Measurements from ENCODE around the gene ZSWIM5. TPM values are rescaled to one million over a fixed set of nuclear protein-coding genes. Genes with fewer than 3 reads are reported as not detected.

ZSWIM5 gene
- total and polyA plus RNA-seq, 9 of the 15 experiments (the other 6 are each of a cell fraction or from before 2014, with no cell fraction given): under 0.01 to 0.07 (median 0.03) TPM; not detected in 3

- no peak overlapping the region for H2AFZ ChIP-seq (ENCODE audit: low read depth, low read length)
- FAIRE-seq (no peak), DNase-seq (ENCODE audit: extremely low read depth in 1 of 4, low spot score in 3 of 4) (no peak)
- TF ChIP-seq RAD51 (IDR thresholded peaks at IDR 0.05; ENCODE audit: borderline replicate concordance, low read depth) (no peak), ZC3H11A (IDR thresholded peaks at IDR 0.05; ENCODE audit: low read depth, low read length) (no peak), ZSCAN32 (CRISPR knock-in tag; IDR thresholded peaks at IDR 0.05) (no peak), ADNP (tag; IDR thresholded peaks at IDR 0.05) (no peak), NONO (IDR thresholded peaks at IDR 0.05; ENCODE audit: low read depth in 2 of 2, low read length in 1 of 2) (no peak), ZNF584 (CRISPR knock-in tag; IDR thresholded peaks at IDR 0.05; ENCODE audit: low read depth) (no peak), ZBTB40 (IDR thresholded peaks at IDR 0.05) (no peak), ZBTB40 (CRISPR knock-in tag; IDR thresholded peaks at IDR 0.05) (no peak), PPARD (CRISPR knock-in tag; IDR thresholded peaks at IDR 0.05) (no peak), HNRNPLL (IDR thresholded peaks at IDR 0.05; ENCODE audit: low read depth, low read length, poor library complexity, severe bottlenecking) (no peak), FOXO4 (CRISPR knock-in tag; IDR thresholded peaks at IDR 0.05) (no peak), NR4A1 (CRISPR knock-in tag; IDR thresholded peaks at IDR 0.05) (no peak), NR4A1 (tag; IDR thresholded peaks at IDR 0.05) (no peak), SAFB2 (IDR thresholded peaks at IDR 0.05; ENCODE audit: borderline replicate concordance, low read depth, low read length, severe bottlenecking) (no peak)
Measured at GRCh38 chr1:45152126-45152525, 54.3 kb downstream of the ZSWIM5 start.

More at GRCh38 chr1:45152126-45152525, 54.3 kb downstream of the ZSWIM5 start:
- BruUV-seq (replicated peaks): no TSS peak
- in situ Hi-C loops (cut with MboI) (no loop called here), intact Hi-C loops (cut with micrococcal nuclease) (no loop called here)
- Histone ChIP-seq H3K9me1 (ENCODE audit: control insufficient read depth, insufficient read depth, low read length) (no peaks in the 10 kb centered on the region), H3K4me1 (replicated peaks in 1 of 2; ENCODE audit: control insufficient read depth in 2 of 2, insufficient read depth in 2 of 2, low read length in 2 of 2) (no peaks in the 10 kb centered on the region), H3K27ac (ENCODE audit: extremely low read depth, low read depth, low read length) (no peak overlapping the region), H3K36me3 (ENCODE audit: control insufficient read depth, insufficient read depth, low read length) (no peaks in the 10 kb centered on the region), H3K4me2 (ENCODE audit: insufficient read depth, low read length) (no peak overlapping the region), H3K27me3 (ENCODE audit: control insufficient read depth in 2 of 2, insufficient read depth in 2 of 2, low read length in 2 of 2) (no peaks in the 10 kb centered on the region; a peak in 1 of 5 replicates), H3K9me3 (replicated peaks; ENCODE audit: control insufficient read depth, insufficient read depth, low read depth, low read length) (no peaks in the 10 kb centered on the region), H4K20me1 (replicated peaks; ENCODE audit: control insufficient read depth, insufficient read depth, low read length) (no peaks in the 10 kb centered on the region), H3K79me2 (ENCODE audit: control insufficient read depth, insufficient read depth, low read length) (no peaks in the 10 kb centered on the region), H3K4me3 (no peak overlapping the region), H3K9ac (ENCODE audit: insufficient read depth in 1 of 2, low read depth in 2 of 2, low read length in 2 of 2) (no peak overlapping the region)
- POLR2A ChIA-PET: no interaction called here
- WGBS (ENCODE audit: insufficient coverage, low coverage, missing lambda C conversion rate): 2% methylated on average over 3 of the region's 3 CpGs
- CTCF ChIA-PET (ENCODE audit: low intra/inter-chr PET ratio): no interaction called here
- ATAC-seq: no peak
